Muscle layer of duodenum (tissue), 2 donors: Measurements from ENCODE around the gene PRKAG2.
A peak's percentile ranks its signal among the peaks of the same experiment; 100 is the strongest.
"Not testable (repeated sequence)": the region's sequence is repeated elsewhere in the genome, so short reads cannot be mapped to it uniquely, and the experiment has no call there.

Experiments
- H3K27ac ChIP-seq: one replicate; pipeline ENCODE4 v1.7.0; 2013; ENCODE audit warnings: mild to moderate bottlenecking, low read length
- H3K27me3 ChIP-seq: one replicate; pipeline ENCODE4 v1.7.0; 2013; ENCODE audit warnings: low read depth, mild to moderate bottlenecking, control low read depth, low read length
- H3K36me3 ChIP-seq, 2 donors: one replicate each; pipeline ENCODE4 v1.7.0; 2013; ENCODE audit warnings: low read length in 2 of 2, control low read depth in 1 of 2, mild to moderate bottlenecking in 1 of 2; ENCODE audit not compliant: insufficient read depth in 2 of 2, control insufficient read depth in 1 of 2
- H3K4me1 ChIP-seq, 2 donors: one replicate each; pipeline ENCODE4 v1.7.0; 2013; ENCODE audit warnings: low read length in 2 of 2, mild to moderate bottlenecking in 2 of 2, control low read depth in 1 of 2, moderate library complexity in 1 of 2; ENCODE audit not compliant: insufficient read depth in 2 of 2, control insufficient read depth in 1 of 2
- H3K4me3 ChIP-seq, 2 donors: one replicate each; pipeline ENCODE4 v1.7.0; 2013; ENCODE audit warnings: low read length in 2 of 2, low read depth in 1 of 2, mild to moderate bottlenecking in 1 of 2
- H3K9me3 ChIP-seq, 2 donors: one replicate each; pipeline ENCODE4 v1.7.0; 2013; ENCODE audit warnings: low read length in 2 of 2, control low read depth in 1 of 2, mild to moderate bottlenecking in 1 of 2; ENCODE audit not compliant: control insufficient read depth in 1 of 2
- donor health status: healthy.

PRKAG2 gene

GRCh38 chr7:151784853-151785680, 91.8 kb downstream of the PRKAG2 start:
- Histone ChIP-seq H3K36me3 (no peaks in the 10 kb centered on the region), H3K27me3 (no peaks in the 10 kb centered on the region), H3K4me1 (peaks cover 0 to 3% of the 10 kb centered on the region in 2 donors), H3K27ac (no peak overlapping the region), H3K9me3 (no peaks in the 10 kb centered on the region), H3K4me3 (no peak overlapping the region)

GRCh38 chr7:151783958-151784575, 92.8 kb downstream of the PRKAG2 start:
- peaks cover 0 to 3% of the 10 kb centered on the region in 2 donors for H3K4me1 ChIP-seq
- H3K9me3 ChIP-seq, result no peaks in the 10 kb centered on the region
- no peak overlapping the region for H3K27ac ChIP-seq
- H3K4me3 ChIP-seq, result no peak overlapping the region
- no peaks in the 10 kb centered on the region for H3K36me3 ChIP-seq
- no peaks in the 10 kb centered on the region for H3K27me3 ChIP-seq

- Histone ChIP-seq H3K4me1 (peaks cover 0 to 9% of the 10 kb centered on the region in 2 donors), H3K27me3 (no peaks in the 10 kb centered on the region), H3K4me3 (peak overlapping the region; percentile 26 to 50), H3K36me3 (no peaks in the 10 kb centered on the region), H3K27ac (no peak overlapping the region), H3K9me3 (peaks cover 0 to 3% of the 10 kb centered on the region in 2 donors)
Measured at GRCh38 chr7:151782598-151783448, 94.1 kb downstream of the PRKAG2 start.

GRCh38 chr7:151782256-151782597, 94.7 kb downstream of the PRKAG2 start:
- not testable (repeated sequence) for H3K9me3 ChIP-seq, H3K36me3 ChIP-seq, H3K27me3 ChIP-seq, H3K27ac ChIP-seq, H3K4me1 ChIP-seq
- peak overlapping the region in 1 of 2 donors; percentile 50 for H3K4me3 ChIP-seq

GRCh38 chr7:151781161-151781845, 95.6 kb downstream of the PRKAG2 start:
- H3K27ac ChIP-seq, result no peak overlapping the region
- peaks cover 0 to 10% of the 10 kb centered on the region in 2 donors for H3K4me1 ChIP-seq
- no peaks in the 10 kb centered on the region for H3K27me3 ChIP-seq
- H3K9me3 ChIP-seq, result peaks cover 0 to 3% of the 10 kb centered on the region in 2 donors
- H3K36me3 ChIP-seq, result no peaks in the 10 kb centered on the region
- H3K4me3 ChIP-seq, result no peak overlapping the region

GRCh38 chr7:151780631-151781030, 96.3 kb downstream of the PRKAG2 start:
- peaks cover 0 to 3% of the 10 kb centered on the region in 2 donors for H3K9me3 ChIP-seq
- no peak overlapping the region for H3K4me3 ChIP-seq
- no peak overlapping the region for H3K27ac ChIP-seq
- H3K27me3 ChIP-seq, result no peaks in the 10 kb centered on the region
- H3K36me3 ChIP-seq, result no peaks in the 10 kb centered on the region
- H3K4me1 ChIP-seq, result peaks cover 0 to 10% of the 10 kb centered on the region in 2 donors

- Histone ChIP-seq H3K27me3 (no peaks in the 10 kb centered on the region), H3K4me3 (no peak overlapping the region), H3K9me3 (peaks cover 0 to 3% of the 10 kb centered on the region in 2 donors), H3K36me3 (no peaks in the 10 kb centered on the region), H3K27ac (no peak overlapping the region), H3K4me1 (peaks cover 0 to 10% of the 10 kb centered on the region in 2 donors)
Measured at GRCh38 chr7:151779678-151780077, 97.2 kb downstream of the PRKAG2 start.

GRCh38 chr7:151779255-151779654, 97.7 kb downstream of the PRKAG2 start:
- H3K27me3 ChIP-seq, result no peaks in the 10 kb centered on the region
- H3K27ac ChIP-seq, result no peak overlapping the region
- no peak overlapping the region for H3K4me3 ChIP-seq
- peaks cover 0 to 10% of the 10 kb centered on the region in 2 donors for H3K4me1 ChIP-seq
- peaks cover 0 to 3% of the 10 kb centered on the region in 2 donors for H3K9me3 ChIP-seq
- H3K36me3 ChIP-seq, result no peaks in the 10 kb centered on the region

GRCh38 chr7:151777908-151778670, 98.8 kb downstream of the PRKAG2 start:
- Histone ChIP-seq H3K27me3 (no peaks in the 10 kb centered on the region), H3K9me3 (peaks cover 0 to 3% of the 10 kb centered on the region in 2 donors), H3K36me3 (no peaks in the 10 kb centered on the region), H3K4me3 (no peak overlapping the region), H3K27ac (no peak overlapping the region), H3K4me1 (peaks cover 0 to 10% of the 10 kb centered on the region in 2 donors)

- peaks cover 0 to 7% of the 10 kb centered on the region in 2 donors for H3K4me1 ChIP-seq
- H3K36me3 ChIP-seq, result no peaks in the 10 kb centered on the region
- no peak overlapping the region for H3K27ac ChIP-seq
- H3K27me3 ChIP-seq, result no peaks in the 10 kb centered on the region
- peaks cover 0 to 3% of the 10 kb centered on the region in 2 donors for H3K9me3 ChIP-seq
- no peak overlapping the region for H3K4me3 ChIP-seq
Measured at GRCh38 chr7:151777495-151777880, 99.4 kb downstream of the PRKAG2 start.
